ENCODE results near the gene MRPS34. TPM values are rescaled to one million over a fixed set of nuclear protein-coding genes. Genes with fewer than 3 reads are reported as not detected.

MRPS34 gene
- total and polyA plus RNA-seq, 9 of the 15 experiments (the other 6 are each of a cell fraction or from before 2014, with no cell fraction given), result 5.2 to 334 (median 92.8) TPM

- Histone ChIP-seq H3K4me2 (ENCODE audit: insufficient read depth, low read length) (no peak overlapping the region), H3K36me3 (ENCODE audit: control insufficient read depth, insufficient read depth, low read length) (peaks cover 87% of the 10 kb centered on the region; the same call in 2 of the 3 replicates), H3K79me2 (ENCODE audit: control insufficient read depth, insufficient read depth, low read length) (peaks cover 10% of the 10 kb centered on the region), H3K9me1 (ENCODE audit: control insufficient read depth, insufficient read depth, low read length) (no peaks in the 10 kb centered on the region), H3K9me3 (replicated peaks; ENCODE audit: control insufficient read depth, insufficient read depth, low read depth, low read length) (no peaks in the 10 kb centered on the region), H3K4me1 (replicated peaks in 1 of 2; ENCODE audit: control insufficient read depth in 2 of 2, insufficient read depth in 2 of 2, low read length in 2 of 2) (peaks cover 16 to 90% of the 10 kb centered on the region in 2 experiments; a peak in 4 of 5 replicates), H4K20me1 (replicated peaks; ENCODE audit: control insufficient read depth, insufficient read depth, low read length) (0 out of 2 replicates have a peak, but pooled peaks cover 4% of the 10 kb centered on the region), H3K27ac (ENCODE audit: extremely low read depth, low read depth, low read length) (no peak overlapping the region), H3K9ac (ENCODE audit: insufficient read depth in 1 of 2, low read depth in 2 of 2, low read length in 2 of 2) (no peak overlapping the region), H3K27me3 (ENCODE audit: control insufficient read depth in 2 of 2, insufficient read depth in 2 of 2, low read length in 2 of 2) (no peaks in the 10 kb centered on the region), H2AFZ (ENCODE audit: low read depth, low read length) (no peak overlapping the region), H3K4me3 (no peak overlapping the region)
- FAIRE-seq (no peak), ATAC-seq (no peak), DNase-seq (ENCODE audit: extremely low read depth in 1 of 4, low spot score in 3 of 4) (no peak)
- intact Hi-C loops (cut with micrococcal nuclease), result no loop called here
- BruUV-seq (replicated peaks), result no TSS peak
- 86% methylated on average over 8 of the region's 22 CpGs for WGBS (ENCODE audit: insufficient coverage, low coverage, missing lambda C conversion rate)
- in situ Hi-C loops (cut with MboI), result no loop called here
- TF ChIP-seq POLR2G (IDR thresholded peaks at IDR 0.05; ENCODE audit: low read depth, low read length) (peak; percentile 48; the same call in 1 of the 2 replicates), HES1 (IDR thresholded peaks at IDR 0.05; ENCODE audit: low read depth) (no peak), HDAC3 (IDR thresholded peaks at IDR 0.05; ENCODE audit: borderline replicate concordance, partially characterized antibody) (no peak)
- ChIA-PET CTCF (ENCODE audit: low intra/inter-chr PET ratio) (no interaction called here), POLR2A (interaction anchor here (0.8 to 1.5 kb wide), 3 partner anchors 8 to 43 kb away, joined by 3 to 4 read pairs (median 4); partner anchors contain the start of gene NUBP2)
Measured at GRCh38 chr16:1765826-1766225, 7.1 kb downstream of the MRPS34 start.

GRCh38 chr16:1764971-1765370, 8.0 kb downstream of the MRPS34 start:
- 94% methylated on average over 18 of the region's 21 CpGs for WGBS (ENCODE audit: insufficient coverage, low coverage, missing lambda C conversion rate)
- Histone ChIP-seq H3K4me3 (no peak overlapping the region), H3K27ac (ENCODE audit: extremely low read depth, low read depth, low read length) (no peak overlapping the region), H3K4me2 (ENCODE audit: insufficient read depth, low read length) (no peak overlapping the region), H3K79me2 (ENCODE audit: control insufficient read depth, insufficient read depth, low read length) (peaks cover under 1% of the 10 kb centered on the region; the same call in 2 of the 3 replicates), H4K20me1 (replicated peaks; ENCODE audit: control insufficient read depth, insufficient read depth, low read length) (no peaks in the 10 kb centered on the region), H3K27me3 (ENCODE audit: control insufficient read depth in 2 of 2, insufficient read depth in 2 of 2, low read length in 2 of 2) (no peaks in the 10 kb centered on the region), H3K9me3 (replicated peaks; ENCODE audit: control insufficient read depth, insufficient read depth, low read depth, low read length) (no peaks in the 10 kb centered on the region), H3K9me1 (ENCODE audit: control insufficient read depth, insufficient read depth, low read length) (no peaks in the 10 kb centered on the region), H3K36me3 (ENCODE audit: control insufficient read depth, insufficient read depth, low read length) (peaks cover 87% of the 10 kb centered on the region; the same call in 2 of the 3 replicates), H3K9ac (ENCODE audit: insufficient read depth in 1 of 2, low read depth in 2 of 2, low read length in 2 of 2) (peak overlapping the region in 1 of 2 experiments; percentile 15; a peak in 2 of 4 replicates), H2AFZ (ENCODE audit: low read depth, low read length) (no peak overlapping the region), H3K4me1 (replicated peaks in 1 of 2; ENCODE audit: control insufficient read depth in 2 of 2, insufficient read depth in 2 of 2, low read length in 2 of 2) (peaks cover 10 to 88% of the 10 kb centered on the region in 2 experiments; a peak in 4 of 5 replicates)
- FAIRE-seq (no peak), DNase-seq (ENCODE audit: extremely low read depth in 1 of 4, low spot score in 3 of 4) (no peak), ATAC-seq (no peak)
- intact Hi-C loops (cut with micrococcal nuclease), result no loop called here
- CTCF ChIA-PET (ENCODE audit: low intra/inter-chr PET ratio), result no interaction called here
- in situ Hi-C loops (cut with MboI), result loop anchor here (5.0 kb wide), 1 partner anchor 53 kb away; no protein-coding TSS in a partner anchor
- no TSS peak for BruUV-seq (replicated peaks)
- POLR2A ChIA-PET, result interaction anchor here (1.0 to 1.5 kb wide), 2 partner anchors 18 to 42 kb away, joined by 3 to 4 read pairs; partner anchors contain the start of gene NUBP2
- TF ChIP-seq MITF (IDR thresholded peaks at IDR 0.05) (no peak), MLX (CRISPR knock-in tag; conservative IDR thresholded peaks at IDR 0.05) (no peak), CCAR2 (IDR thresholded peaks at IDR 0.05; ENCODE audit: low read depth, low read length) (no peak), SMAD4 (CRISPR knock-in tag; conservative IDR thresholded peaks at IDR 0.05) (no peak), ELK1 (CRISPR knock-in tag; IDR thresholded peaks at IDR 0.05) (no peak)
